Measurements from ENCODE around the gene RAD50. TPM values are rescaled to one million over a fixed set of nuclear protein-coding genes. Genes with fewer than 3 reads are reported as not detected.

Gene RAD50
- total and polyA plus RNA-seq, 7 experiments from 2014 or later: 14.8 to 35.4 (median 25.2) TPM

- Histone ChIP-seq H3K36me3 (ENCODE audit: control insufficient read depth in 2 of 3, insufficient read depth in 3 of 3, low read length in 3 of 3) (no peaks in the 10 kb centered on the region), H3K9me3 (ENCODE audit: control insufficient read depth in 2 of 3, low read length in 3 of 3) (no peaks in the 10 kb centered on the region), H3K27ac (ENCODE audit: low read depth, low read length) (no peak overlapping the region), H3K4me1 (ENCODE audit: control insufficient read depth in 2 of 2, insufficient read depth in 2 of 2, low read length in 2 of 2) (peaks cover 0 to 28% of the 10 kb centered on the region in 2 donors), H3K4me3 (ENCODE audit: low read length) (no peak overlapping the region), H3K27me3 (ENCODE audit: control insufficient read depth in 2 of 2, insufficient read depth in 2 of 2, low read length in 2 of 2) (no peaks in the 10 kb centered on the region)
- peaks cover 0 to 2% (median 0%) of the 10 kb centered on the region in 11 donors for H3K9me3 Mint-ChIP-seq
- H3K4me3 Mint-ChIP-seq: peak overlapping the region in 2 of 10 donors; percentile 13 to 55
- H3K27me3 Mint-ChIP-seq: peaks cover 0 to 9% (median 2%) of the 10 kb centered on the region in 5 donors
- POLR2A ChIA-PET: no interaction called here
- peak overlapping the region in 1 of 9 donors; percentile 91 for H3K27ac Mint-ChIP-seq
- ATAC-seq (peak; percentile 40), DNase-seq (no peak)
- H3K4me1 Mint-ChIP-seq: peaks cover 0 to 57% (median 0%) of the 10 kb centered on the region in 7 donors
- intact Hi-C loops (cut with micrococcal nuclease): loop anchor here in 1 of 2 donors (5.0 kb wide), 1 partner anchor 38 kb away; no protein-coding TSS in a partner anchor
- CTCF ChIA-PET: no interaction called here
- H3K36me3 Mint-ChIP-seq: no peaks in the 10 kb centered on the region
Observed at GRCh38 chr5:132663771-132664695, 107.3 kb downstream of the RAD50 start.

- intact Hi-C loops (cut with micrococcal nuclease): loop anchor here in 1 of 2 donors (5.0 kb wide), 1 partner anchor 38 kb away; no protein-coding TSS in a partner anchor
- Histone ChIP-seq H3K27ac (ENCODE audit: low read depth, low read length) (no peak overlapping the region), H3K4me3 (ENCODE audit: low read length) (no peak overlapping the region), H3K27me3 (ENCODE audit: control insufficient read depth in 2 of 2, insufficient read depth in 2 of 2, low read length in 2 of 2) (no peaks in the 10 kb centered on the region), H3K4me1 (ENCODE audit: control insufficient read depth in 2 of 2, insufficient read depth in 2 of 2, low read length in 2 of 2) (peaks cover 0 to 28% of the 10 kb centered on the region in 2 donors), H3K9me3 (ENCODE audit: control insufficient read depth in 2 of 3, low read length in 3 of 3) (no peaks in the 10 kb centered on the region), H3K36me3 (ENCODE audit: control insufficient read depth in 2 of 3, insufficient read depth in 3 of 3, low read length in 3 of 3) (no peaks in the 10 kb centered on the region)
- ChIA-PET CTCF (no interaction called here), POLR2A (no interaction called here)
- Mint-ChIP-seq H3K27ac (peak overlapping the region in 1 of 9 donors; percentile 91), H3K27me3 (peaks cover 0 to 9% (median 0%) of the 10 kb centered on the region in 5 donors), H3K4me1 (peaks cover 0 to 57% (median 0%) of the 10 kb centered on the region in 7 donors), H3K36me3 (no peaks in the 10 kb centered on the region), H3K9me3 (no peaks in the 10 kb centered on the region), H3K4me3 (peak overlapping the region in 1 of 10 donors; percentile 55)
- DNase-seq: no peak
- ATAC-seq: no peak
Observed at GRCh38 chr5:132664696-132665209, 108.0 kb downstream of the RAD50 start.

GRCh38 chr5:132665574-132666080 lies 108.8 kb downstream of the RAD50 start:
- DNase-seq (no peak), ATAC-seq (no peak)
- Histone ChIP-seq H3K4me1 (ENCODE audit: control insufficient read depth in 2 of 2, insufficient read depth in 2 of 2, low read length in 2 of 2) (peaks cover 0 to 28% of the 10 kb centered on the region in 2 donors), H3K36me3 (ENCODE audit: control insufficient read depth in 2 of 3, insufficient read depth in 3 of 3, low read length in 3 of 3) (no peaks in the 10 kb centered on the region), H3K9me3 (ENCODE audit: control insufficient read depth in 2 of 3, low read length in 3 of 3) (no peaks in the 10 kb centered on the region), H3K27ac (ENCODE audit: low read depth, low read length) (no peak overlapping the region), H3K4me3 (ENCODE audit: low read length) (no peak overlapping the region), H3K27me3 (ENCODE audit: control insufficient read depth in 2 of 2, insufficient read depth in 2 of 2, low read length in 2 of 2) (no peaks in the 10 kb centered on the region)
- intact Hi-C loops (cut with micrococcal nuclease): no loop called here
- H3K9me3 Mint-ChIP-seq: no peaks in the 10 kb centered on the region
- no peaks in the 10 kb centered on the region for H3K36me3 Mint-ChIP-seq
- peaks cover 0 to 52% (median 0%) of the 10 kb centered on the region in 7 donors for H3K4me1 Mint-ChIP-seq
- peaks cover 0 to 9% (median 0%) of the 10 kb centered on the region in 5 donors for H3K27me3 Mint-ChIP-seq
- peak overlapping the region in 1 of 9 donors; percentile 48 for H3K27ac Mint-ChIP-seq
- no peak overlapping the region for H3K4me3 Mint-ChIP-seq
- POLR2A ChIA-PET: no interaction called here
- CTCF ChIA-PET: no interaction called here

GRCh38 chr5:132666310-132667123 lies 109.7 kb downstream of the RAD50 start:
- Histone ChIP-seq H3K9me3 (ENCODE audit: control insufficient read depth in 2 of 3, low read length in 3 of 3) (no peaks in the 10 kb centered on the region), H3K27me3 (ENCODE audit: control insufficient read depth in 2 of 2, insufficient read depth in 2 of 2, low read length in 2 of 2) (no peaks in the 10 kb centered on the region), H3K36me3 (ENCODE audit: control insufficient read depth in 2 of 3, insufficient read depth in 3 of 3, low read length in 3 of 3) (no peaks in the 10 kb centered on the region), H3K4me1 (ENCODE audit: control insufficient read depth in 2 of 2, insufficient read depth in 2 of 2, low read length in 2 of 2) (peaks cover 0 to 28% of the 10 kb centered on the region in 2 donors), H3K27ac (ENCODE audit: low read depth, low read length) (no peak overlapping the region), H3K4me3 (ENCODE audit: low read length) (no peak overlapping the region)
- Mint-ChIP-seq H3K4me3 (no peak overlapping the region), H3K4me1 (peaks cover 0 to 45% (median 0%) of the 10 kb centered on the region in 7 donors), H3K27me3 (peaks cover 0 to 9% (median 0%) of the 10 kb centered on the region in 5 donors), H3K27ac (peak overlapping the region in 1 of 9 donors; percentile 5), H3K9me3 (peaks cover 0 to 3% (median 0%) of the 10 kb centered on the region in 11 donors), H3K36me3 (no peaks in the 10 kb centered on the region)
- ChIA-PET POLR2A (no interaction called here), CTCF (no interaction called here)
- DNase-seq (no peak), ATAC-seq (peak; percentile 65)
- intact Hi-C loops (cut with micrococcal nuclease): no loop called here

DNA sequence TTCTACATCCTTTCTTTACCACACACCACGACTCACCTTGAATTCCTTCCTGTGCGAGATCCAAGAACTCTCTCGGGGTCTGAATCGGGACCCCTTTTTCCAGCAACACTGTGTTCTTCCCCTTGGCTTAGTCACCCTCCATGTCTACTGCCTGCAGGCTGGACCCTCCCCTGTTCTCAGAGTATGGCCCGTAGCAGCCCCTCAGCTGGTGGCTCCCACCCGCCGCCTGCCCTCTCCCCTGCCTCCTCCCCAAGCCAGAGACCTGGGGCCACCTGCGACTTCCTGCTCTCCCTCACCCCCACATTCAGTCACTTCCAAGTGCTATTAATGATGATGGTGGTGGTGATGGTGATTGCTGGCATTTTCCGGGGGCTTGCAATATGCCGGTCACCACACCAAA lies 110.5 kb downstream of the RAD50 start:
- H3K27ac Mint-ChIP-seq: no peak overlapping the region
- DNase-seq (no peak), ATAC-seq (no peak)
- Histone ChIP-seq H3K4me1 (ENCODE audit: control insufficient read depth in 2 of 2, insufficient read depth in 2 of 2, low read length in 2 of 2) (peaks cover 0 to 28% of the 10 kb centered on the region in 2 donors), H3K27ac (ENCODE audit: low read depth, low read length) (no peak overlapping the region), H3K9me3 (ENCODE audit: control insufficient read depth in 2 of 3, low read length in 3 of 3) (no peaks in the 10 kb centered on the region), H3K27me3 (ENCODE audit: control insufficient read depth in 2 of 2, insufficient read depth in 2 of 2, low read length in 2 of 2) (no peaks in the 10 kb centered on the region), H3K36me3 (ENCODE audit: control insufficient read depth in 2 of 3, insufficient read depth in 3 of 3, low read length in 3 of 3) (no peaks in the 10 kb centered on the region), H3K4me3 (ENCODE audit: low read length) (no peak overlapping the region)
- no peak overlapping the region for H3K4me3 Mint-ChIP-seq
- H3K9me3 Mint-ChIP-seq: peaks cover 0 to 3% (median 0%) of the 10 kb centered on the region in 11 donors
- CTCF ChIA-PET: no interaction called here
- H3K27me3 Mint-ChIP-seq: peaks cover 0 to 9% (median 0%) of the 10 kb centered on the region in 5 donors
- intact Hi-C loops (cut with micrococcal nuclease): no loop called here
- POLR2A ChIA-PET: no interaction called here
- no peaks in the 10 kb centered on the region for H3K36me3 Mint-ChIP-seq
- peaks cover 0 to 38% (median 0%) of the 10 kb centered on the region in 7 donors for H3K4me1 Mint-ChIP-seq

Data from naive thymus-derived CD4-positive, alpha-beta T cell (primary cell).